Osteoblast (primary cell): ENCODE measurements around the gene TMEM63C. TPM values are rescaled to one million over a fixed set of nuclear protein-coding genes. Genes with fewer than 3 reads are reported as not detected.

Source experiments
- DNase-seq: peaks from one replicate; pipeline ENCODE4 v3.0.0; 2011; ENCODE audit warnings: low spot score, mixed read lengths; ENCODE audit not compliant: insufficient read length; ENCODE audit errors: missing footprints
- H2AFZ ChIP-seq: 2 replicates; pipeline ENCODE4 v1.6.0; 2011; ENCODE audit warnings: mild to moderate bottlenecking, low read length
- H3K27ac ChIP-seq: 2 replicates; pipeline ENCODE4 v1.5.1; 2011; ENCODE audit warnings: mild to moderate bottlenecking, low read depth, low read length, moderate library complexity
- H3K27me3 ChIP-seq: 2 replicates; pipeline ENCODE4 v1.6.0; 2012; ENCODE audit warnings: mild to moderate bottlenecking, control low read depth, inconsistent platforms, low read length, moderate library complexity; ENCODE audit not compliant: insufficient read depth
- H3K36me3 ChIP-seq: 2 replicates; pipeline ENCODE4 v1.5.1; 2011; ENCODE audit warnings: mild to moderate bottlenecking, low read length, control low read depth, moderate library complexity; ENCODE audit not compliant: insufficient read depth
- H3K4me1 ChIP-seq: 2 replicates; pipeline ENCODE4 v1.5.1; 2011; ENCODE audit warnings: mild to moderate bottlenecking, low read length, control low read depth, moderate library complexity; ENCODE audit not compliant: insufficient read depth
- H3K4me2 ChIP-seq: 2 replicates; pipeline ENCODE4 v1.6.0; 2011; ENCODE audit warnings: mild to moderate bottlenecking, low read length; ENCODE audit not compliant: insufficient read depth
- H3K4me3 ChIP-seq: fragments of 200-600 bp; sonication (generic); 3 replicates; pipeline ENCODE4 v1.5.1; 2012; ENCODE audit warnings: mild to moderate bottlenecking, low read length, inconsistent platforms; ENCODE audit not compliant: insufficient read depth
- H3K79me2 ChIP-seq: 2 replicates; pipeline ENCODE4 v1.6.0; 2012; ENCODE audit warnings: mild to moderate bottlenecking, low read length, control low read depth, inconsistent platforms; ENCODE audit not compliant: insufficient read depth
- H3K9me3 ChIP-seq: 2 replicates; pipeline ENCODE4 v1.5.1; 2011; ENCODE audit warnings: low read depth, low read length, control low read depth
- H4K20me1 ChIP-seq: 2 replicates; pipeline ENCODE4 v1.6.0; 2012; ENCODE audit warnings: mild to moderate bottlenecking, low read length, control low read depth; ENCODE audit not compliant: insufficient read depth
- total RNA-seq: library from RNA; depleted of rRNA; stranded (reverse); fragments of >200 nt; gene quantifications from 2 replicates; pipeline ENCODE4 v1.2.3, GENCODE V29; 2012
- TF ChIP-seq, protein P1 (sequence below): IDR thresholded peaks from 2 replicates; pipeline ENCODE4 v1.5.1; 2011; ENCODE audit warnings: mild to moderate bottlenecking, low read depth, low read length, moderate library complexity; ENCODE audit errors: extremely low read depth

Gene TMEM63C
- total RNA-seq, 1 donor, result 0.72 TPM

DNA sequence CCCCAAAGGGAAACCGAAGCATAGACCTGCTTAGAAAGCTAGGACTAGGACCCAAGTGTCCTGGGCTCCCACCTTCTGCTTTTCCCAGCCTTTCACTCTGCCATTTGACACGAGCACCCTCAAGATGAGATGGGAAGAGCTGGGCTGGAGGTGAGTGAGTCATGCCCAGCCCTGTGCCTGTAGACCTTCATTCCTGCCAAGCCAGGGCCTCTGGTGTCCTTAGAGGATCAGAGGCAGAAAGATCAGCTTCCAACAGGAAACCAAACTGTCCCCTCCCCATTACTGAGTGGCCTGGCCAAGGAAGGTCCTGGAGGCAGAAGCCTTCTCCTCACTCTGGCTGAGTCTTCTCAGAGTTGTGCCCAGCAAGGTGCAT, 3.5 kb downstream of the TMEM63C start:
- Histone ChIP-seq H3K4me2 (no peak overlapping the region), H3K36me3 (no peaks in the 10 kb centered on the region), H2AFZ (no peak overlapping the region), H3K9me3 (no peaks in the 10 kb centered on the region), H4K20me1 (no peaks in the 10 kb centered on the region), H3K4me3 (no peak overlapping the region), H3K4me1 (no peaks in the 10 kb centered on the region), H3K27ac (no peak overlapping the region), H3K79me2 (no peaks in the 10 kb centered on the region), H3K27me3 (peaks cover 25% of the 10 kb centered on the region)
- DNase-seq, result no peak
- TF ChIP-seq, protein P1, sequence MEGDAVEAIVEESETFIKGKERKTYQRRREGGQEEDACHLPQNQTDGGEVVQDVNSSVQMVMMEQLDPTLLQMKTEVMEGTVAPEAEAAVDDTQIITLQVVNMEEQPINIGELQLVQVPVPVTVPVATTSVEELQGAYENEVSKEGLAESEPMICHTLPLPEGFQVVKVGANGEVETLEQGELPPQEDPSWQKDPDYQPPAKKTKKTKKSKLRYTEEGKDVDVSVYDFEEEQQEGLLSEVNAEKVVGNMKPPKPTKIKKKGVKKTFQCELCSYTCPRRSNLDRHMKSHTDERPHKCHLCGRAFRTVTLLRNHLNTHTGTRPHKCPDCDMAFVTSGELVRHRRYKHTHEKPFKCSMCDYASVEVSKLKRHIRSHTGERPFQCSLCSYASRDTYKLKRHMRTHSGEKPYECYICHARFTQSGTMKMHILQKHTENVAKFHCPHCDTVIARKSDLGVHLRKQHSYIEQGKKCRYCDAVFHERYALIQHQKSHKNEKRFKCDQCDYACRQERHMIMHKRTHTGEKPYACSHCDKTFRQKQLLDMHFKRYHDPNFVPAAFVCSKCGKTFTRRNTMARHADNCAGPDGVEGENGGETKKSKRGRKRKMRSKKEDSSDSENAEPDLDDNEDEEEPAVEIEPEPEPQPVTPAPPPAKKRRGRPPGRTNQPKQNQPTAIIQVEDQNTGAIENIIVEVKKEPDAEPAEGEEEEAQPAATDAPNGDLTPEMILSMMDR, result no peak

DNA sequence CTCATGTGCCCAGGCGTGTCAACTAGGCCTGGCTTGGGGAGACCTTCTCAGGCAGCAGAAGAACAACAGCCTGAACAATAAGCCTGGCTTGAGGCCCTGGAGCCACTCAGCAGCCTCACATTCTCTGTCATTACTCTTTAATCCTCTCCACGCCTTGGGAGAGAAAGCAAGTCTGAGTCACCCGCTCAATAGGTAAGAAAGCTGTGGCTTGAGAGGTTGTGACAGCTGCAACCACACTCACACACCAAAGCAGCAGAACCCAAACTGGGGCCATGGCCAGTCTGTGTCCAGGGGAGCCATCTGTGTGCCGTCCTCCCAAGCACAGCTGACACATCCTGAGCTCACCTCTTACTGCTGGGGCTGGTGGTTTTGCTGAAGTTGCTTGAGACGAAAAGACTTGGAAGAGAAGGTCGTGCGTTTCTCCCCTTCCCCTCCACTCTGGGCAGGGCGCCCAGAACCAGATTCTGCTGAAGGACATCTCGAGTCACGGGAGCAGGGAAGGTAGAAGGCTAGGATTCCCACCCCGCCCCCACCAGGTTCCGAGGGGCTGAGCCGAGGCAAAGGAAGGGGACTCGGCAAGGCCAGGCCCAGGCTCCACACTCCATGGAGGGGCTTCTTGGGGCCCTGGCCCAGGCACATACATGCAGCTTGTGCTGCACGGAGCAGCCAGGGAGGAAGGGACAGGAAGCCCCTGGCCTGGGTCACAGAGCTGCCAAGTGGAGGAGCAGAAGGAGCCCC, 5.5 kb downstream of the TMEM63C start:
- no peaks in the 10 kb centered on the region for H3K79me2 ChIP-seq
- H3K4me3 ChIP-seq, result no peak overlapping the region
- H3K27ac ChIP-seq, result no peak overlapping the region
- no peak overlapping the region for H2AFZ ChIP-seq
- H3K36me3 ChIP-seq, result no peaks in the 10 kb centered on the region
- H3K27me3 ChIP-seq, result peaks cover 17% of the 10 kb centered on the region
- no peaks in the 10 kb centered on the region for H3K4me1 ChIP-seq
- H4K20me1 ChIP-seq, result no peaks in the 10 kb centered on the region
- no peak for DNase-seq
- H3K4me2 ChIP-seq, result no peak overlapping the region
- TF ChIP-seq, protein P1, result no peak
- no peaks in the 10 kb centered on the region for H3K9me3 ChIP-seq

GRCh38 chr14:77187649-77188012, 6.0 kb downstream of the TMEM63C start:
- no peak overlapping the region for H3K27ac ChIP-seq
- no peak overlapping the region for H3K4me2 ChIP-seq
- no peak overlapping the region for H2AFZ ChIP-seq

DNA sequence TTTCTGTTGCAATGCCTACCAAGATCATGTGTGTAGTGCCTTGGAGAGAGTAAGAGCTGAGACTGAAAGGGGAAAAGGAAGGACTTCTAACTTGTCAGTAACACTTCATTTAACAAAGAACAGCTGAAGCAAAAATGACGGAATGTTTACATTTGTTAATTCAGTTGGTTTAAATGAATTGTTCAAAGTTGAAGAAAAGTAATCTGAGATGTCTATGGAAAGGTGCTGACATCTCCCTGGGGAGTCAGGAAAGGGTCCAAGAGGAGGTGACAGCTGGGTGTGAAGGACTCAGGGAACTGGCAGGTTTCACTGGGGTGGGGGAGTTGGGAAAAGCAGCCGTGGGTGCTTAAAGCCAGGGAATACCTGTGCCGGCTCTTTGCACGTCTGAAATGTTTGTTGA, 7.9 kb downstream of the TMEM63C start:
- Histone ChIP-seq H4K20me1 (no peaks in the 10 kb centered on the region), H3K27me3 (peaks cover 4% of the 10 kb centered on the region), H2AFZ (no peak overlapping the region), H3K9me3 (no peaks in the 10 kb centered on the region), H3K4me2 (no peak overlapping the region), H3K79me2 (no peaks in the 10 kb centered on the region), H3K27ac (no peak overlapping the region), H3K4me3 (no peak overlapping the region), H3K36me3 (no peaks in the 10 kb centered on the region), H3K4me1 (no peaks in the 10 kb centered on the region)
- DNase-seq, result no peak
- TF ChIP-seq, protein P1, result no peak

More at GRCh38 chr14:77187649-77188012, 6.0 kb downstream of the TMEM63C start:
- Histone ChIP-seq H3K9me3 (no peaks in the 10 kb centered on the region), H3K36me3 (no peaks in the 10 kb centered on the region), H3K79me2 (no peaks in the 10 kb centered on the region), H3K4me1 (no peaks in the 10 kb centered on the region), H4K20me1 (no peaks in the 10 kb centered on the region), H3K27me3 (peaks cover 13% of the 10 kb centered on the region), H3K4me3 (no peak overlapping the region)
- DNase-seq, result no peak
- TF ChIP-seq, protein P1, result no peak
